Keratinocyte (primary cell): Measurements from ENCODE around the gene GPS1.

Source experiments
- EZH2 ChIP-seq: IDR thresholded peaks from one replicate; pipeline ENCODE4 v1.6.1; 2012; ENCODE audit warnings: inconsistent platforms, mild to moderate bottlenecking, low read length, moderate library complexity
- TF ChIP-seq, protein P1 (sequence below), 3 experiments: IDR thresholded peaks in 1 of 3; conservative IDR thresholded peaks in 1 of 3; optimal IDR thresholded peaks in 1 of 3; 2 replicates in 2 of 3; 3 replicates in 1 of 3; pipeline versions ENCODE3 to v1.5.1; 2011; ENCODE audit warnings: low read length in 3 of 3, mild to moderate bottlenecking in 3 of 3, moderate library complexity in 2 of 3, control low read depth in 1 of 3, inconsistent platforms in 1 of 3; ENCODE audit not compliant: insufficient read depth in 2 of 3; ENCODE audit errors: extremely low read depth in 1 of 3

DNA sequence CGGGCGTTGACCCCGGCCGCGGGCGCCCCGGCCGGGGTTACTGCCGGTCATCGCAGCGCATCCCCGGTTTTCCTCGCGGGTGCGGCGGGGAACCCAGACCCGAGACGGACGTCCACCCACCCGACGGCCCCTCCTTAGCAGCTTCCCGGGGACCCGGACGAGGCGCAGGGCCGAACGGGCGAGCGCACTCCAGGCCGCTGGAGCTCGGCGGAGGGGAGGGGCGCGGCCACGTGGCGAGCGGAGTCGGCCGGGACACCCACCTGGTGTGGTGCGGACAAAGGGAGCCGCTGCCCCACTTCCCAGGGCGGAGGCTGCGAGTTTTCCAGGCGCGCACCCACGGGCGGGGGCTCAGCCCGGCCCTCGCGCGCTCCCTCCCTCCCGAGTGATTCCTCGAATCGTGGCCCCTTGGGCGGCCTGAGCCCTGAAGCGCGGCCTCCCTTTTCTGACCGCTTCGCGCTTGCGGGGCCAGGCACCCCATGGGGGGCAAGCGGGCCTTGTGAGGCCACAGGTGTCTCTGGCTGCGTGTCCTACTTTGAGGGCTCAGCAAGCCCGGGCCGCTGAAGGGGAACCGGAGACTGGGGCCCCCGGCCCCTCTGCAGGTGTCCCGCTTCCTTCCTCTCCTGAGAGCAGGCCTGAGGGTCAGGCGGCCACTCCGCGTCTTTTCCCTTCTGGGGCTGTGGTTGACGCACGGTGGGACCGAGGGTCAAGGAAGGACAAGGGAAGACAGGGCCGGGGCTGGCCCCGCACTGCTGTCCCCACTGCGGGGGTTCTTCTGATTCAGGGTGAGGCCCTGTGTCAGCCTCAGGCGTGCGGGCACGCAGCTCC, 47.5 kb downstream of the GPS1 start:
- TF ChIP-seq EZH2: no peak
- TF ChIP-seq, protein P1, sequence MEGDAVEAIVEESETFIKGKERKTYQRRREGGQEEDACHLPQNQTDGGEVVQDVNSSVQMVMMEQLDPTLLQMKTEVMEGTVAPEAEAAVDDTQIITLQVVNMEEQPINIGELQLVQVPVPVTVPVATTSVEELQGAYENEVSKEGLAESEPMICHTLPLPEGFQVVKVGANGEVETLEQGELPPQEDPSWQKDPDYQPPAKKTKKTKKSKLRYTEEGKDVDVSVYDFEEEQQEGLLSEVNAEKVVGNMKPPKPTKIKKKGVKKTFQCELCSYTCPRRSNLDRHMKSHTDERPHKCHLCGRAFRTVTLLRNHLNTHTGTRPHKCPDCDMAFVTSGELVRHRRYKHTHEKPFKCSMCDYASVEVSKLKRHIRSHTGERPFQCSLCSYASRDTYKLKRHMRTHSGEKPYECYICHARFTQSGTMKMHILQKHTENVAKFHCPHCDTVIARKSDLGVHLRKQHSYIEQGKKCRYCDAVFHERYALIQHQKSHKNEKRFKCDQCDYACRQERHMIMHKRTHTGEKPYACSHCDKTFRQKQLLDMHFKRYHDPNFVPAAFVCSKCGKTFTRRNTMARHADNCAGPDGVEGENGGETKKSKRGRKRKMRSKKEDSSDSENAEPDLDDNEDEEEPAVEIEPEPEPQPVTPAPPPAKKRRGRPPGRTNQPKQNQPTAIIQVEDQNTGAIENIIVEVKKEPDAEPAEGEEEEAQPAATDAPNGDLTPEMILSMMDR (optimal IDR thresholded peaks at IDR 0.05 in 1 of 3, IDR thresholded peaks at IDR 0.05 in 1 of 3, conservative IDR thresholded peaks at IDR 0.05 in 1 of 3; ENCODE audit: extremely low read depth in 1 of 3, insufficient read depth in 2 of 3, low read length in 3 of 3): no peak
